Chondrocyte (in vitro differentiated cells): Measurements from ENCODE around the gene PTPN2. TPM values are rescaled to one million over a fixed set of nuclear protein-coding genes. Genes with fewer than 3 reads are reported as not detected.
A peak's percentile ranks its signal among the peaks of the same experiment; 100 is the strongest.

ENCODE experiments used
- DNase-seq: peaks from one replicate; pipeline ENCODE4 v3.0.0; 2021; ENCODE audit warnings: mixed read lengths, low spot score
- H3K27ac Mint-ChIP-seq: one replicate; pipeline ENCODE4 v1.8.0; 2021; ENCODE audit warnings: mild to moderate bottlenecking, moderate library complexity, mixed read lengths; ENCODE audit not compliant: unreplicated experiment
- H3K27me3 Mint-ChIP-seq: 2 replicates; pipeline ENCODE4 v1.8.0; 2021; ENCODE audit warnings: low read depth, mixed read lengths
- H3K36me3 Mint-ChIP-seq: 2 replicates; pipeline ENCODE4 v1.8.0; 2021; ENCODE audit warnings: low read depth, mixed read lengths
- H3K4me1 Mint-ChIP-seq: 2 replicates; pipeline ENCODE4 v1.8.0; 2021; ENCODE audit warnings: low read depth, mild to moderate bottlenecking, mixed read lengths
- H3K4me3 Mint-ChIP-seq: one replicate; pipeline ENCODE4 v1.8.0; 2021; ENCODE audit warnings: mild to moderate bottlenecking, moderate library complexity, mixed read lengths; ENCODE audit not compliant: unreplicated experiment
- H3K9me3 Mint-ChIP-seq: 2 replicates; pipeline ENCODE4 v1.8.0; 2021; ENCODE audit warnings: low read depth, mixed read lengths
- total RNA-seq: library from RNA; stranded (reverse); gene quantifications from 3 replicates; pipeline ENCODE4 v1.2.1, GENCODE V29; 2021
- TF ChIP-seq, protein P1 (sequence below): fragments of 200-600 bp; sonication (generic); IDR thresholded peaks from 2 replicates; pipeline ENCODE4 v1.5.0; 2021; ENCODE audit warnings: antibody characterized with exemption, mild to moderate bottlenecking, moderate library complexity

Gene PTPN2
- total RNA-seq, 1 donor from 2014 or later, result 22.2 TPM

DNA sequence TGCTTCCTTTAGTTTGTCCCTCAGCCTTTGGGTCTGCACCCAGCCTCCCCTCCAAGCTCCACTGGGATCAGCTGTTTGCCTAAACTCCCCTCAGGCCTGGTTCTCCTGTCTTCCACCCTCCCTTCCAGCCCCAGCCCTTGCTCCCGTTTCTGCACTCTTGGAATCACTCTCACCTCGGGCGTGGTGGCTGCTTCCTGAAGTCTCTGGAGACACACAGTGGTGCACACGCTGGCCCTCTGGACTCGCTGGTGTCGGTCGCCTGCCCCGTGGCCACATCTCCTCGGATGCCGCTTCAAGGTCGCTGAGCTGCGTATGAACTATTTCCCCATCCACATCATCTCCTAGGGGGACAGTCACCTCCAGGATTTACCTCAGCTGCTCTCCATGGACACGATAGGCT lies 134.9 kb downstream of the PTPN2 start:
- no peak for DNase-seq

DNA sequence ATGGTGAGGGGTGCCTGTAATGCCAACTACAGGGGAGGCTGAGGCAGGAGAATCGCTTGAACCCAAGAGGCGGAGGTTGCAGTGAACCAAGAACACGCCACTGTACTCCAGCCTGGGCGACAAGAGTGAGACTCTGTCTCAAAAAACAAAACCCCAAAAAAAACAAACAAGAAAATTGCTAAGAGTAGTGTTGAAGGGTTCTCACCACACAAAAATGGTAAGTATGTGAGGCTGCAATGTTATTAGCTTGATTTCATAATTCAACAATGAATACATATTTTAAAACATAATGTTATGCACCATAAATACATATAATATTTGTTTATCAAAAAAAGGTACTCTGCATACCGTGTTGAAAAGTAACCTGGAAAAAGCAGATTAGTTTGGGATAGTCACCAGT lies 135.4 kb downstream of the PTPN2 start:
- TF ChIP-seq, protein P1, sequence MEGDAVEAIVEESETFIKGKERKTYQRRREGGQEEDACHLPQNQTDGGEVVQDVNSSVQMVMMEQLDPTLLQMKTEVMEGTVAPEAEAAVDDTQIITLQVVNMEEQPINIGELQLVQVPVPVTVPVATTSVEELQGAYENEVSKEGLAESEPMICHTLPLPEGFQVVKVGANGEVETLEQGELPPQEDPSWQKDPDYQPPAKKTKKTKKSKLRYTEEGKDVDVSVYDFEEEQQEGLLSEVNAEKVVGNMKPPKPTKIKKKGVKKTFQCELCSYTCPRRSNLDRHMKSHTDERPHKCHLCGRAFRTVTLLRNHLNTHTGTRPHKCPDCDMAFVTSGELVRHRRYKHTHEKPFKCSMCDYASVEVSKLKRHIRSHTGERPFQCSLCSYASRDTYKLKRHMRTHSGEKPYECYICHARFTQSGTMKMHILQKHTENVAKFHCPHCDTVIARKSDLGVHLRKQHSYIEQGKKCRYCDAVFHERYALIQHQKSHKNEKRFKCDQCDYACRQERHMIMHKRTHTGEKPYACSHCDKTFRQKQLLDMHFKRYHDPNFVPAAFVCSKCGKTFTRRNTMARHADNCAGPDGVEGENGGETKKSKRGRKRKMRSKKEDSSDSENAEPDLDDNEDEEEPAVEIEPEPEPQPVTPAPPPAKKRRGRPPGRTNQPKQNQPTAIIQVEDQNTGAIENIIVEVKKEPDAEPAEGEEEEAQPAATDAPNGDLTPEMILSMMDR, result no peak
- no peaks in the 10 kb centered on the region for H3K36me3 Mint-ChIP-seq

More for the DNA sequence above, 134.9 kb downstream of the PTPN2 start:
- Mint-ChIP-seq H3K9me3 (no peaks in the 10 kb centered on the region), H3K4me1 (peaks cover 26% of the 10 kb centered on the region), H3K27ac (peak overlapping the region; percentile 86), H3K4me3 (no peak overlapping the region), H3K27me3 (no peaks in the 10 kb centered on the region), H3K36me3 (no peaks in the 10 kb centered on the region)
- TF ChIP-seq, protein P1, result no peak

DNA sequence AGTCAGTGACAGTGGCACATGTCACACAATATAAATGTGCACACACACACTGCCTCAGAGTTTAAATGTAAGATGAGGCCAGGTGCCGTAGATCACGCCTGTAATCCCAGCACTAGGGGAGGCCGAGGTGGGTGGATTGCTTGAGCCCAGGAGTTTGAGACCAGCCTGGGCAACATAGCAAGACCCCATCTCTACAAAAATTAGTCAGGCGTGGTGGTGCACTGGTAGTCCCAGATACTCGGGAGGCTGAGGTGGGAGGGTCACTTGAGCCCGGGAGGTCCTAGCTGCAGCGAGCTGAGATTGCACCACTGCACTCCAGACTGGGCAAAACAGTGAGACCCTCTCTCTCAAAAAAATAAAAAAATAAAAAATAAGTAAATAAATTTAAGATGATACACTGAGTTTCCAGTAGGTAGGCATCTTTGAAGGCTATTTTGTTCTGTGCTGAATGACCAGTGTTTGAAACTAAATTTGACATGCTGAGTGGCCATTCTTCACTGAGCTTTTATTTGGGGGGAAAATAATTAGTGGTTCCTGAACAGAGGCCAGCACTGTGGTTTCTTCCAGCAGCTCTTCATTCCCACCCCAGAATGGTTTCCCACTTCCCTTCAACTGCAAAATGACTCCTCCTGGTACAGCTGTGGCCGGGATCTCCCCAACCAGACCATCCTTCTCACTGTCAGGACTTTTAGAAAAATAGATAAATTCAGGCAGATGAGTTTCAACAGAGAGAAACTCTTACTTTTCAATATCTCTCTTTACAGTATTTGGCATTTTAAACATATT lies 136.3 kb downstream of the PTPN2 start:
- H3K4me1 Mint-ChIP-seq, result peaks cover 26% of the 10 kb centered on the region
- TF ChIP-seq, protein P1, result no peak
- DNase-seq, result no peak
- H3K4me3 Mint-ChIP-seq, result no peak overlapping the region
- no peaks in the 10 kb centered on the region for H3K36me3 Mint-ChIP-seq
- no peak overlapping the region for H3K27ac Mint-ChIP-seq
- no peaks in the 10 kb centered on the region for H3K27me3 Mint-ChIP-seq
- H3K9me3 Mint-ChIP-seq, result no peaks in the 10 kb centered on the region

More for the DNA sequence above, 135.4 kb downstream of the PTPN2 start:
- Mint-ChIP-seq H3K27me3 (no peaks in the 10 kb centered on the region), H3K4me3 (no peak overlapping the region), H3K27ac (no peak overlapping the region), H3K4me1 (peaks cover 26% of the 10 kb centered on the region), H3K9me3 (no peaks in the 10 kb centered on the region)
- DNase-seq, result no peak

DNA sequence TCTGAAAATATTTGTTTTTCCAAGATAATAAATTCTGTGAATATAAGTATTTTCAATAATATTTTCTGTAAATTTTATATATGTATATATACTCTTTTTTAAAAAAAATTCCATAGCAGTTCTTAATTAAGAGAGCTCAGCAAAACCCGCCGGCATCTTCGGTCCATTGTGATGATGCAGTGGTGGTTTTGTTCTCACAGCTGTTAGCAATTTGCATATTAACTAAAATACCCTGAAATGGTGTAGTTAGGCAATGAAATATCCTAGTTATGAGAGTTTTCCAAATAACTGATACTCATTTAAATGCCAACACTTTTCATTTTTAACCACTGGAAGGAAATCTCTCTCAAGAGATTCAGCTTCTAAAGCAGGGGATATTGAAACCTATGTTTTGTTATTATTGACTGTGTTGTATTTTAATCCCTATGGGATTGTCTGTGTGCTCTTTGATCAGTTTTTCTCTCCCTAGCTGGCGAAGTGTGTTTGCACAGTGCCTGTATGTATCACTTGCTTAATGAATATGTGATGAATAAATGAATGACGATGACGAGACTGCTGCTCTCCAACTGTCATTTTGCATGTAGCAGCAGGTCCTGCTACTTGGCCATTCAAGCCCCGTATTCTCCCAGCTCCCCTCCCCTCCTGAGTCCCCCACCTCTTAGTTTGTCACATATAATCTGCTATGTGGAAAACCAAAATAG lies 138.8 kb downstream of the PTPN2 start:
- no peaks in the 10 kb centered on the region for H3K9me3 Mint-ChIP-seq
- DNase-seq, result no peak
- H3K4me3 Mint-ChIP-seq, result no peak overlapping the region
- H3K4me1 Mint-ChIP-seq, result peaks cover 29% of the 10 kb centered on the region
- no peak overlapping the region for H3K27ac Mint-ChIP-seq
- H3K27me3 Mint-ChIP-seq, result no peaks in the 10 kb centered on the region
- no peaks in the 10 kb centered on the region for H3K36me3 Mint-ChIP-seq
- TF ChIP-seq, protein P1, result no peak

DNA sequence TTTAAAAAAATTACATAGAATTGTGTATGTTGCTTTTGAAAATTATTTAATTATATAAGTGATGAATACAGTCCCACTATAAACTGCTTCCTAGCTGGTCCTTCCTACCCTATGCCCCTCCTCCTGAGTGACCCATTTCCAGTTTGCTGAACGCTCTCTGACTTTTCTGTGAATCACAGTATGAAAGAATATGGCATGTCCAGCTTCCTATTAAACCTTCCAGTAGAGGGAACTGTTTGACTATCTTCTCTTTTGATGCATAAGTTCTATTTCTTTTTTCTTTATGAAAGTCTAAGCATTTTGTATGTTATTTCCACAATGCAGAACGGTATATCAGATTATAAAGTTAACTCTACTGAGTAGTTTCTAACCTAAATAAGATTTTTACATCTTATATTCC lies 139.9 kb downstream of the PTPN2 start:
- TF ChIP-seq, protein P1, result peak; percentile 89
- peaks cover 18% of the 10 kb centered on the region for H3K4me1 Mint-ChIP-seq
- DNase-seq, result no peak
- H3K9me3 Mint-ChIP-seq, result no peaks in the 10 kb centered on the region
- H3K27me3 Mint-ChIP-seq, result no peaks in the 10 kb centered on the region
- H3K4me3 Mint-ChIP-seq, result no peak overlapping the region
- no peaks in the 10 kb centered on the region for H3K36me3 Mint-ChIP-seq
- no peak overlapping the region for H3K27ac Mint-ChIP-seq
